Measurements from ENCODE around the gene TMEM59. TPM values are rescaled to one million over a fixed set of nuclear protein-coding genes. Genes with fewer than 3 reads are reported as not detected.

The TMEM59 gene
- total RNA-seq, 1 donor, result 237 TPM

GRCh38 chr1:54094001-54094729 is 41.2 kb upstream of the TMEM59 start:
- no peak overlapping the region for H3K4me3 ChIP-seq (ENCODE audit: low read depth, low read length)
- no peak for TF ChIP-seq CTCF (IDR thresholded peaks at IDR 0.05; ENCODE audit: insufficient read depth, low read depth, low read length)
- no peak for DNase-seq (ENCODE audit: low read depth)

- no peak for TF ChIP-seq CTCF (IDR thresholded peaks at IDR 0.05; ENCODE audit: insufficient read depth, low read depth, low read length)
- no peak overlapping the region for H3K4me3 ChIP-seq (ENCODE audit: low read depth, low read length)
- no peak for DNase-seq (ENCODE audit: low read depth)
Measured at GRCh38 chr1:54091666-54092065, 38.7 kb upstream of the TMEM59 start.

GRCh38 chr1:54088385-54088784 is 35.4 kb upstream of the TMEM59 start:
- H3K4me3 ChIP-seq (ENCODE audit: low read depth, low read length), result no peak overlapping the region
- no peak for TF ChIP-seq CTCF (IDR thresholded peaks at IDR 0.05; ENCODE audit: insufficient read depth, low read depth, low read length)
- no peak for DNase-seq (ENCODE audit: low read depth)

GRCh38 chr1:54086754-54087153 is 33.8 kb upstream of the TMEM59 start:
- TF ChIP-seq CTCF (IDR thresholded peaks at IDR 0.05; ENCODE audit: insufficient read depth, low read depth, low read length), result no peak
- H3K4me3 ChIP-seq (ENCODE audit: low read depth, low read length), result no peak overlapping the region
- DNase-seq (ENCODE audit: low read depth), result no peak

GRCh38 chr1:54084794-54085193 is 31.8 kb upstream of the TMEM59 start:
- no peak for TF ChIP-seq CTCF (IDR thresholded peaks at IDR 0.05; ENCODE audit: insufficient read depth, low read depth, low read length)
- H3K4me3 ChIP-seq (ENCODE audit: low read depth, low read length), result no peak overlapping the region
- DNase-seq (ENCODE audit: low read depth), result no peak

- no peak overlapping the region for H3K4me3 ChIP-seq (ENCODE audit: low read depth, low read length)
- TF ChIP-seq CTCF (IDR thresholded peaks at IDR 0.05; ENCODE audit: insufficient read depth, low read depth, low read length), result peak; percentile 91
- peak; percentile 80 for DNase-seq (ENCODE audit: low read depth)
Measured at GRCh38 chr1:54081306-54082270, 28.6 kb upstream of the TMEM59 start.

Measured in fibroblast of villous mesenchyme (primary cell).